SW 1271 (cell line): ENCODE results near the gene CYP4X1.
"Not testable (repeated sequence)": the region's sequence is repeated elsewhere in the genome, so short reads cannot be mapped to it uniquely, and the experiment has no call there.

ENCODE experiments used
- DNase-seq, 2 experiments: peaks; one replicate each; lab custom pipeline; 2025; lab: John Stamatoyannopoulos, UW

CYP4X1 gene

GRCh38 chr1:47023268-47024140 is at the start of gene CYP4X1:
Gene CYP4X1, plus strand, starts transcription at chr1:47023669. Its CDS starts 149 bp downstream, at chr1:47023818.
- DNase-seq = no peak

GRCh38 chr1:46983166-46983829 is 40.2 kb upstream of the CYP4X1 start:
- no peak for DNase-seq

- no peak for DNase-seq
Measured at GRCh38 chr1:46983830-46984586, 39.5 kb upstream of the CYP4X1 start.

GRCh38 chr1:46990541-46990940 is 32.9 kb upstream of the CYP4X1 start:
- not testable (repeated sequence) for DNase-seq

GRCh38 chr1:46991083-46991923 is 32.2 kb upstream of the CYP4X1 start:
- no peak for DNase-seq

- DNase-seq = no peak
Measured at GRCh38 chr1:46996659-46997281, 26.7 kb upstream of the CYP4X1 start.

- DNase-seq = no peak
Measured at GRCh38 chr1:47002211-47002610, 21.3 kb upstream of the CYP4X1 start.

GRCh38 chr1:47003896-47004403 is 19.5 kb upstream of the CYP4X1 start:
- no peak for DNase-seq

GRCh38 chr1:47006437-47006836 is 17.0 kb upstream of the CYP4X1 start:
- not testable (repeated sequence) for DNase-seq

GRCh38 chr1:47013293-47013692 is 10.2 kb upstream of the CYP4X1 start:
- no peak for DNase-seq

GRCh38 chr1:47021070-47021469 is 2.4 kb upstream of the CYP4X1 start:
- DNase-seq = no peak

GRCh38 chr1:47024141-47024801 is 802 bp downstream of the CYP4X1 start:
- no peak for DNase-seq

- no peak for DNase-seq
Measured at GRCh38 chr1:47030170-47030805, 6.8 kb downstream of the CYP4X1 start.

- DNase-seq = no peak
Measured at GRCh38 chr1:47031059-47031458, 7.6 kb downstream of the CYP4X1 start.

- no peak for DNase-seq
Measured at GRCh38 chr1:47031585-47031984, 8.1 kb downstream of the CYP4X1 start.

- DNase-seq = no peak
Measured at GRCh38 chr1:47036764-47037163, 13.3 kb downstream of the CYP4X1 start.

- DNase-seq = no peak
Measured at GRCh38 chr1:47059376-47059775, 35.9 kb downstream of the CYP4X1 start.

- DNase-seq = no peak
Measured at GRCh38 chr1:47067097-47067594, 43.7 kb downstream of the CYP4X1 start, which contains the start of gene CYP4Z1. Gene CYP4Z1, plus strand, starts transcription at chr1:47067231. Its CDS starts 260 bp downstream, at chr1:47067491.

GRCh38 chr1:47069080-47069479 is 45.6 kb downstream of the CYP4X1 start:
- not testable (repeated sequence) for DNase-seq
